OCI-LY7 (cell line): ENCODE data around the gene SH3GLB2. TPM values are rescaled to one million over a fixed set of nuclear protein-coding genes. Genes with fewer than 3 reads are reported as not detected.

Source experiments
- Bru-seq: library from RNA; stranded (reverse); fragments of 400-500 nt; gene quantifications from one replicate; lab custom pipeline; 2021; lab: Mats Ljungman, UMichigan
- BruChase-seq, 2 experiments: library from RNA; stranded (reverse); fragments of 400-500 nt; gene quantifications; one replicate each; lab custom pipeline; 2021; lab: Mats Ljungman, UMichigan
- BruUV-seq: library from RNA; stranded (reverse); fragments of 400-500 nt; replicated peaks from 2 replicates; lab custom pipeline; 2021; lab: Mats Ljungman, UMichigan
- CTCF ChIA-PET: fragments of 300-600 bp; sonication (Branson Sonifier 250); formaldehyde crosslinking; loops from one replicate; lab custom pipeline; 2022; ENCODE audit warnings: antibody characterized with exemption; ENCODE audit not compliant: unreplicated experiment; lab: Charles Lee
- POLR2A ChIA-PET: fragments of 300-600 bp; sonication (Branson Sonifier 250); formaldehyde crosslinking; loops from one replicate; lab custom pipeline; 2022; ENCODE audit warnings: antibody characterized with exemption; lab: Charles Lee
- DNase-seq: peaks from one replicate; pipeline ENCODE4 v3.0.0-alpha.2; 2015; ENCODE audit warnings: low spot score
- H2AFZ ChIP-seq: fragments of 200-600 bp; sonication (generic), shearing (Covaris generic); 2 replicates; pipeline ENCODE4 v1.6.1; 2014; ENCODE audit warnings: mild to moderate bottlenecking, antibody characterized with exemption, low read length, moderate library complexity
- H3K27ac ChIP-seq: fragments of 200-600 bp; sonication (generic); 2 replicates; pipeline ENCODE4 v1.5.1; 2014; ENCODE audit warnings: mixed run types, low read depth, mild to moderate bottlenecking, moderate library complexity, low read length, inconsistent platforms; ENCODE audit not compliant: poor library complexity, severe bottlenecking
- H3K36me3 ChIP-seq: fragments of 200-600 bp; sonication (generic); 2 replicates; pipeline ENCODE4 v1.6.1; 2014; ENCODE audit warnings: mild to moderate bottlenecking, antibody characterized with exemption, low read length, moderate library complexity, mixed read lengths; ENCODE audit not compliant: insufficient read depth
- H3K4me1 ChIP-seq: fragments of 200-600 bp; sonication (generic); 2 replicates; pipeline ENCODE4 v1.5.1; 2014; ENCODE audit warnings: mild to moderate bottlenecking, low read length; ENCODE audit not compliant: insufficient read depth, poor library complexity, severe bottlenecking
- H3K4me2 ChIP-seq: fragments of 200-600 bp; sonication (generic); 2 replicates; pipeline ENCODE4 v1.6.1; 2014; ENCODE audit warnings: mild to moderate bottlenecking, low read length
- H3K4me3 ChIP-seq: fragments of 200-600 bp; sonication (generic); 2 replicates; pipeline ENCODE4 v1.5.1; 2014; ENCODE audit warnings: mild to moderate bottlenecking, low read depth, low read length; ENCODE audit not compliant: poor library complexity, severe bottlenecking
- H3K79me2 ChIP-seq: fragments of 200-600 bp; sonication (generic); 2 replicates; pipeline ENCODE4 v1.6.1; 2016; ENCODE audit warnings: low read depth, mild to moderate bottlenecking, low read length, moderate library complexity, mixed read lengths; ENCODE audit not compliant: insufficient read depth
- H3K9me2 ChIP-seq: fragments of 200-600 bp; sonication (generic); 2 replicates; pipeline ENCODE4 v1.6.1; 2016; ENCODE audit warnings: mild to moderate bottlenecking, low read length, mixed read lengths; ENCODE audit not compliant: insufficient read depth
- H3K9me3 ChIP-seq: fragments of 200-600 bp; sonication (generic); 2 replicates; pipeline ENCODE4 v1.6.1; 2014; ENCODE audit warnings: mild to moderate bottlenecking, mixed run types, low read length, mixed read lengths
- H4K20me1 ChIP-seq: fragments of 200-600 bp; sonication (generic); 2 replicates; pipeline ENCODE4 v1.6.1; 2014; ENCODE audit warnings: mild to moderate bottlenecking, antibody characterized with exemption, low read length, moderate library complexity, mixed read lengths; ENCODE audit not compliant: insufficient read depth
- EZH2phosphoT487 ChIP-seq: fragments of 200-600 bp; sonication (generic); IDR thresholded peaks from 2 replicates; pipeline ENCODE4 v1.6.1; 2018; ENCODE audit warnings: low read depth, borderline replicate concordance, mild to moderate bottlenecking, mixed run types, antibody characterized with exemption, low read length, moderate library complexity, mixed read lengths
- intact Hi-C: fragments of 100-400 bp; cut with micrococcal nuclease; formaldehyde crosslinking; loops from one replicate; pipeline ENCODE4 v1.10.0; 2022; ENCODE audit not compliant: unreplicated experiment
- long read RNA-seq: library from polyadenylated mRNA; stranded (forward); transcript quantifications from one replicate; pipeline ENCODE4 v2.0.0, GENCODE V29; 2022
- total RNA-seq, 2 experiments: library from RNA; depleted of rRNA in 1 of 2; stranded (reverse); fragments of >200 nt in 1 of 2; shearing (Covaris generic) in 1 of 2; gene quantifications; 2 replicates each; pipeline ENCODE4 v1.2.3, GENCODE V29; 2014 to 2022
- TF ChIP-seq, protein P1 (sequence below): fragments of 200-600 bp; sonication (generic); conservative IDR thresholded peaks from 2 replicates; pipeline ENCODE4 v1.5.1; 2014; ENCODE audit warnings: mild to moderate bottlenecking, antibody characterized with exemption, low read length, moderate library complexity, mixed read lengths

The SH3GLB2 gene
- 58.4 and 73.6 TPM in 2 replicates for total RNA-seq (2014; rRNA removed; shearing (Covaris generic))
- 92.6 and 95.8 TPM in 2 replicates for total RNA-seq (2022)
- percentile 55 among the genes with signal in this experiment for Bru-seq, nascent RNA
- BruChase-seq, experiment 1, labeled RNA remaining after a 6-hour chase = percentile 70 among the genes with signal in this experiment
- percentile 64 among the genes with signal in this experiment for BruChase-seq, experiment 2, labeled RNA remaining after a 2-hour chase
- long read RNA-seq, full-length matches to known transcripts = 137 of 216 reads
- long read RNA-seq, partial matches to known transcripts = 13 of 216 reads
- long read RNA-seq, other reads (novel, unspliced or antisense) = 66 of 216 reads

GRCh38 chr9:129028192-129028966, at the start of gene SH3GLB2:
TSS of gene SH3GLB2 (minus strand) at chr9:129028331. CDS start at chr9:129028154, 177 bp downstream.
- peaks cover 8% of the 10 kb centered on the region; the same call in 1 of the 2 replicates for H3K79me2 ChIP-seq
- peak; percentile 89 for DNase-seq
- peak within 1 kb of the TSS; percentile 10 for H3K27ac ChIP-seq
- ChIA-PET POLR2A (interaction anchor here (0.6 to 0.9 kb wide), 5 partner anchors 13 to 597 kb away, joined by 3 to 4 read pairs (median 3); partner anchors contain the start of genes DOLPP1 and NTMT1), CTCF (interaction anchor here (0.6 to 0.9 kb wide), 11 partner anchors 8 to 1360 kb away, joined by 3 to 8 read pairs (median 4); partner anchors contain the start of gene MIGA2)
- no peaks in the 10 kb centered on the region for H3K36me3 ChIP-seq
- H4K20me1 ChIP-seq = no peaks in the 10 kb centered on the region
- peak within 1 kb of the TSS; percentile 87 for H3K4me2 ChIP-seq
- intact Hi-C loops = loop anchor here (1.0 kb wide), 1 partner anchor 146 kb away; the partner anchor contains the start of gene LRRC8A
- H3K4me1 ChIP-seq = peaks cover 24% of the 10 kb centered on the region
- peak within 1 kb of the TSS; percentile 55 for H2AFZ ChIP-seq
- H3K4me3 ChIP-seq = peak within 1 kb of the TSS; percentile 74
- BruUV-seq = no TSS peak
- H3K9me2 ChIP-seq = no peaks in the 10 kb centered on the region
- no peak for TF ChIP-seq EZH2phosphoT487
- TF ChIP-seq, protein P1, sequence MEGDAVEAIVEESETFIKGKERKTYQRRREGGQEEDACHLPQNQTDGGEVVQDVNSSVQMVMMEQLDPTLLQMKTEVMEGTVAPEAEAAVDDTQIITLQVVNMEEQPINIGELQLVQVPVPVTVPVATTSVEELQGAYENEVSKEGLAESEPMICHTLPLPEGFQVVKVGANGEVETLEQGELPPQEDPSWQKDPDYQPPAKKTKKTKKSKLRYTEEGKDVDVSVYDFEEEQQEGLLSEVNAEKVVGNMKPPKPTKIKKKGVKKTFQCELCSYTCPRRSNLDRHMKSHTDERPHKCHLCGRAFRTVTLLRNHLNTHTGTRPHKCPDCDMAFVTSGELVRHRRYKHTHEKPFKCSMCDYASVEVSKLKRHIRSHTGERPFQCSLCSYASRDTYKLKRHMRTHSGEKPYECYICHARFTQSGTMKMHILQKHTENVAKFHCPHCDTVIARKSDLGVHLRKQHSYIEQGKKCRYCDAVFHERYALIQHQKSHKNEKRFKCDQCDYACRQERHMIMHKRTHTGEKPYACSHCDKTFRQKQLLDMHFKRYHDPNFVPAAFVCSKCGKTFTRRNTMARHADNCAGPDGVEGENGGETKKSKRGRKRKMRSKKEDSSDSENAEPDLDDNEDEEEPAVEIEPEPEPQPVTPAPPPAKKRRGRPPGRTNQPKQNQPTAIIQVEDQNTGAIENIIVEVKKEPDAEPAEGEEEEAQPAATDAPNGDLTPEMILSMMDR = peak; percentile 84
- no peaks in the 10 kb centered on the region for H3K9me3 ChIP-seq

- POLR2A ChIA-PET = no interaction called here
- CTCF ChIA-PET = no interaction called here
- H2AFZ ChIP-seq = no peak overlapping the region
- no peak for DNase-seq
- H3K4me3 ChIP-seq = no peak overlapping the region
- no peaks in the 10 kb centered on the region for H3K9me2 ChIP-seq
- TF ChIP-seq EZH2phosphoT487 = no peak
- TF ChIP-seq, protein P1 = no peak
- H3K36me3 ChIP-seq = no peaks in the 10 kb centered on the region
- H3K79me2 ChIP-seq = peaks cover 8% of the 10 kb centered on the region; the same call in 1 of the 2 replicates
- no TSS peak for BruUV-seq
- H4K20me1 ChIP-seq = no peaks in the 10 kb centered on the region
- H3K9me3 ChIP-seq = no peaks in the 10 kb centered on the region
- intact Hi-C loops = no loop called here
- peaks cover 11% of the 10 kb centered on the region for H3K4me1 ChIP-seq
- no peak overlapping the region for H3K4me2 ChIP-seq
- no peak overlapping the region for H3K27ac ChIP-seq
These were observed 49.1 kb upstream of the SH3GLB2 start for GRCh38 chr9:129077236-129077635.
